K562 (cell line): ENCODE results near the gene TSTD1. TPM values are rescaled to one million over a fixed set of nuclear protein-coding genes. Genes with fewer than 3 reads are reported as not detected.

Source experiments
- ATAC-seq: fragments of 200-7000 bp; cut with Tn5 transposase; 3 replicates; pipeline ENCODE4 v1.9.1; 2020; ENCODE audit warnings: moderate library complexity
- Bru-seq: library from RNA; stranded (reverse); fragments of 400-500 nt; gene quantifications from one replicate; lab custom pipeline; 2021; lab: Mats Ljungman, UMichigan
- BruChase-seq, 2 experiments: library from RNA; stranded (reverse); fragments of 400-500 nt; gene quantifications; one replicate each; lab custom pipeline; 2021; lab: Mats Ljungman, UMichigan
- BruUV-seq: library from RNA; stranded (reverse); fragments of 400-500 nt; replicated peaks from 2 replicates; lab custom pipeline; 2021; lab: Mats Ljungman, UMichigan
- CTCF ChIA-PET: fragments of 300-600 bp; formaldehyde crosslinking; extraction: SDS; loops from one replicate; lab custom pipeline; 2021; ENCODE audit warnings: low intra/inter-chr PET ratio; lab: Yijun Ruan, JAX
- POLR2A ChIA-PET: fragments of 300-600, 350-650 bp; sonication (Branson Sonifier 250); formaldehyde crosslinking; extraction: SDS; loops from one replicate; lab custom pipeline; 2021; ENCODE audit warnings: antibody characterized with exemption, inconsistent platforms; lab: Yijun Ruan, JAX
- DNase-seq, 4 experiments: peaks; one replicate each; pipeline versions ENCODE4 v3.0.0 to v3.0.0-alpha.2; 2011 to 2018; ENCODE audit warnings: low spot score in 3 of 4, mixed read lengths in 3 of 4; ENCODE audit errors: extremely low read depth in 1 of 4
- FAIRE-seq: peaks from 2 replicates; lab custom pipeline; 2011; peaks lifted over from hg19 to GRCh38; lab: Jason Lieb, UNC
- H2AFZ ChIP-seq: 2 replicates; pipeline ENCODE4 v1.6.0; 2011; ENCODE audit warnings: low read depth, low read length, control low read depth, inconsistent platforms
- H3K27ac ChIP-seq: fragments of 200-600 bp; 3 replicates; pipeline ENCODE4 v1.8.0; 2011; ENCODE audit warnings: low read depth, mild to moderate bottlenecking, control low read depth, inconsistent platforms, low read length, moderate library complexity, mixed read lengths; ENCODE audit errors: extremely low read depth
- H3K27me3 ChIP-seq, 2 experiments: fragments of 300-600 bp in 1 of 2; 2 replicates in 1 of 2; 3 replicates in 1 of 2; pipeline versions ENCODE4 v1.6.0 to v1.8.0; 2011; ENCODE audit warnings: inconsistent platforms in 2 of 2, low read length in 2 of 2, mild to moderate bottlenecking in 1 of 2, mixed read lengths in 1 of 2, moderate library complexity in 1 of 2; ENCODE audit not compliant: control insufficient read depth in 2 of 2, insufficient read depth in 2 of 2
- H3K36me3 ChIP-seq: fragments of 300-600 bp; 3 replicates; pipeline ENCODE4 v1.8.0; 2011; ENCODE audit warnings: mild to moderate bottlenecking, low read length, inconsistent platforms; ENCODE audit not compliant: control insufficient read depth, insufficient read depth
- H3K4me1 ChIP-seq, 2 experiments: fragments of 200-600 bp in 1 of 2; replicated peaks in 1 of 2; 2 replicates in 1 of 2; 3 replicates in 1 of 2; pipeline versions ENCODE4 v1.5.1 to v1.8.0; 2011; ENCODE audit warnings: inconsistent platforms in 2 of 2, low read length in 2 of 2, mild to moderate bottlenecking in 1 of 2, mixed read lengths in 1 of 2, moderate library complexity in 1 of 2; ENCODE audit not compliant: control insufficient read depth in 2 of 2, insufficient read depth in 2 of 2
- H3K4me2 ChIP-seq: 2 replicates; pipeline ENCODE4 v1.6.1; 2011; ENCODE audit warnings: low read length, control low read depth, inconsistent platforms, mixed read lengths; ENCODE audit not compliant: insufficient read depth
- H3K4me3 ChIP-seq: fragments of 200-600 bp; sonication (generic), shearing (Covaris generic); 2 replicates; pipeline ENCODE4 v1.5.1; 2016; ENCODE audit warnings: control low read depth, inconsistent platforms
- H3K79me2 ChIP-seq: fragments of 200-600 bp; 3 replicates; pipeline ENCODE4 v1.8.0; 2011; ENCODE audit warnings: low read length, inconsistent platforms; ENCODE audit not compliant: control insufficient read depth, insufficient read depth
- H3K9ac ChIP-seq, 2 experiments: 2 replicates each; pipeline versions ENCODE4 v1.6.0 to v1.6.1; 2011; ENCODE audit warnings: low read depth in 2 of 2, low read length in 2 of 2, control low read depth in 1 of 2, inconsistent platforms in 1 of 2, mild to moderate bottlenecking in 1 of 2, mixed read lengths in 1 of 2; ENCODE audit not compliant: insufficient read depth in 1 of 2
- H3K9me1 ChIP-seq: one replicate; pipeline ENCODE4 v1.6.0; 2011; ENCODE audit warnings: inconsistent platforms, mild to moderate bottlenecking, low read length, moderate library complexity; ENCODE audit not compliant: control insufficient read depth, insufficient read depth
- H3K9me3 ChIP-seq: replicated peaks from 2 replicates; pipeline ENCODE4 v1.5.1; 2011; ENCODE audit warnings: low read depth, low read length, inconsistent platforms; ENCODE audit not compliant: control insufficient read depth, insufficient read depth
- H4K20me1 ChIP-seq: replicated peaks from 2 replicates; pipeline ENCODE4 v1.6.1; 2011; ENCODE audit warnings: low read length, inconsistent platforms, mixed read lengths; ENCODE audit not compliant: control insufficient read depth, insufficient read depth
- HMGN3 ChIP-seq: IDR thresholded peaks from 2 replicates; pipeline ENCODE4 v1.6.1; 2011; ENCODE audit warnings: borderline replicate concordance, low read depth, mild to moderate bottlenecking, mixed read lengths, low read length; ENCODE audit not compliant: insufficient read length; ENCODE audit errors: extremely low read depth
- TCFL5 ChIP-seq: fragments of 250-450 bp; sonication (Bioruptor Pico); conservative IDR thresholded peaks from 2 replicates; pipeline ENCODE4 v1.6.1; 2021; ENCODE audit warnings: mild to moderate bottlenecking, moderate library complexity, matching md5 sums
- WGBS: fragments of 100-300 bp; shearing (Covaris generic); methylation state at CpG from one replicate; pipeline ENCODE4 v1.1.6; 2016; ENCODE audit warnings: low coverage, mixed read lengths; ENCODE audit not compliant: insufficient coverage; ENCODE audit errors: missing lambda C conversion rate; 5-methylcytosine and 5-hydroxymethylcytosine counted together
- in situ Hi-C: fragments of 300-500 bp; cut with MboI; formaldehyde crosslinking; loops from 4 replicates; pipeline ENCODE4 v1.15.0; 2018; ENCODE audit warnings: inconsistent platforms, mixed read lengths
- intact Hi-C: fragments of 100-400 bp; cut with micrococcal nuclease; formaldehyde crosslinking; loops from 2 replicates; pipeline ENCODE4 v1.14.2; 2022
- long read RNA-seq, 3 experiments: library from polyadenylated mRNA in 2 of 3; library from RNA in 1 of 3; unstranded in 2 of 3; stranded (forward) in 1 of 3; transcript quantifications; one replicate each; pipeline ENCODE4 v2.0.0, GENCODE V29; 2019 to 2022
- polyA minus RNA-seq, 3 experiments: library from RNA; depleted of rRNA, polyadenylated mRNA; stranded (reverse); fragments of >200 nt; gene quantifications; 2 replicates each; pipeline ENCODE4 v1.2.3, GENCODE V29; 2011
- polyA plus RNA-seq, 8 experiments: library from polyadenylated mRNA; depleted of rRNA in 4 of 8; stranded (reverse) in 5 of 8; unstranded in 3 of 8; fragments of >200 nt; fragmentation: Nextera tagmentation in 2 of 8; fragmentation: Illumina TruSeq in 1 of 8; extraction: Ambion mirVana in 2 of 8; extraction: Trizol in 1 of 8; gene quantifications; 2 replicates each; pipeline versions ENCODE4 v1.2.1 to v1.2.3, GENCODE V29; 2011 to 2014; ENCODE audit warnings: inconsistent platforms in 1 of 8, missing spikeins in 1 of 8
- total RNA-seq, 7 experiments: library from RNA; depleted of rRNA in 6 of 7; stranded (reverse); fragments of >200 nt in 6 of 7; fragmentation: Illumina TruSeq in 2 of 7; extraction: Trizol in 2 of 7; gene quantifications; 2 replicates each; pipeline versions ENCODE4 v1.2.1 to v1.2.3, GENCODE V29; 2011 to 2021; ENCODE audit warnings: low replicate concordance in 1 of 7
- TF ChIP-seq, protein P1 (sequence below): sonication (generic); formaldehyde crosslinking; IDR thresholded peaks from 2 replicates; pipeline ENCODE4 v1.8.1; 2023; ENCODE audit warnings: mild to moderate bottlenecking, missing genetic modification reagents
- TF ChIP-seq, protein P2 (sequence below), 2 experiments: fragments of 450-650 bp in 1 of 2; sonication (generic) in 1 of 2; formaldehyde crosslinking in 1 of 2; IDR thresholded peaks; 2 replicates each; pipeline versions ENCODE4 v1.7.1 to v1.9.0; 2016 to 2022; ENCODE audit warnings: inconsistent platforms in 1 of 2, mild to moderate bottlenecking in 1 of 2, missing genetic modification reagents in 1 of 2

The TSTD1 gene, protein sequence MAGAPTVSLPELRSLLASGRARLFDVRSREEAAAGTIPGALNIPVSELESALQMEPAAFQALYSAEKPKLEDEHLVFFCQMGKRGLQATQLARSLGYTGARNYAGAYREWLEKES
- total RNA-seq (2011; cell fraction: chromatin; rRNA removed; ENCODE audit: low replicate concordance), result 1.5 and 4.4 TPM in 2 replicates
- 2.0 and 3.0 TPM in 2 replicates for total RNA-seq (2011; cell fraction: nucleolus; rRNA removed)
- total RNA-seq (2011; cell fraction: nucleoplasm; rRNA removed), result 2.4 and 4.0 TPM in 2 replicates
- total RNA-seq (2014; rRNA removed) (not detected in 2 replicates), total RNA-seq (2014; rRNA removed; fragmentation: Illumina TruSeq; extraction: Trizol) (not detected in 2 replicates), total RNA-seq (2015; rRNA removed; fragmentation: Illumina TruSeq; extraction: Trizol) (0.23 TPM in 1 of 2 replicates, not detected in the other), total RNA-seq (2021) (0.38 and 0.53 TPM in 2 replicates), polyA plus RNA-seq (2011; rRNA removed) (0.23 TPM in 1 of 2 replicates, not detected in the other), polyA plus RNA-seq (2014; fragmentation: Illumina TruSeq; extraction: Trizol) (not detected in 2 replicates), polyA plus RNA-seq (2014; fragmentation: Nextera tagmentation; extraction: Ambion mirVana) (not detected), polyA plus RNA-seq (2014; rRNA removed) (0.23 and 0.27 TPM in 2 replicates), polyA minus RNA-seq (2011; rRNA and poly(A)+ RNA removed) (0.53 TPM in 1 of 2 replicates, not detected in the other), Bru-seq, nascent RNA (percentile 49 among the genes with signal in this experiment), BruChase-seq, experiment 1, labeled RNA remaining after a 2-hour chase (percentile 37 among the genes with signal in this experiment), BruChase-seq, experiment 2, labeled RNA remaining after a 6-hour chase (percentile 42 among the genes with signal in this experiment)
- polyA plus RNA-seq (2011; cell fraction: cytosol; rRNA removed), result not detected in 2 replicates
- 1.3 and 3.0 TPM in 2 replicates for polyA plus RNA-seq (2011; cell fraction: nucleus; rRNA removed)
- polyA plus RNA-seq (2012), result 0.26 and 0.84 TPM in 2 replicates
- not detected in 2 replicates for polyA minus RNA-seq (2011; cell fraction: cytosol; rRNA and poly(A)+ RNA removed)
- polyA minus RNA-seq (2011; cell fraction: nucleus; rRNA and poly(A)+ RNA removed), result 0.81 and 1.1 TPM in 2 replicates
- long read RNA-seq, experiment 1, result 0 reads
- long read RNA-seq, experiment 2, result 0 reads
- long read RNA-seq, experiment 3, result 0 reads

DNA sequence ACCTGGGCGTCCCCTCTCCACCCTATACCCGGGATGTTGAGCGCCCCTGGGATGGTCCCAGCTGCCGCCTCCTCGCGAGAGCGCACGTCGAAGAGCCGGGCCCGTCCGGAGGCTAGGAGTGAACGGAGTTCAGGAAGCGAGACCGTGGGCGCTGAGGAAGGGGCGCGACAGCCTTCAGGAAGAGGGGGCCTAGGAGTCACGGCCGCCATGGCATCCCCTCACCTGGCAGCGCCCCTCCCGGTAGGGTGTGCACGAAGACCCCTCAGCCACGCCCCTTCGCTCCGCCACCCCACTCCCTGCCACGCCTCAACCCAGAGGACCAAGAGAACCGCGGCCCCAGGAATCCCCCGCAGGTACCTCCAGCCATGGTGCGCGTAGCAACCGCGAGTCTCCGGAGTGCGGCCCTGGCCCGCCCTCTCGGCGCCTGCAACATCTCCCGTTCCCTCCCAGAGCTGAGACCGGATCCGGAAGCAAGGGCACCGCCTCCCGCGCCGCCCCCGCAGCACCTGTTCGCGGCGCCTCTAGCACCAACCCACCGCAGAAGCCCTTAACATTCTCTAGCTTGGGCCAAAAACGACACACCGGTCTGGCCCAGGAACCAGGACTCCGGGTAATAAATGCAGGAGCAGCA, at the start of gene TSTD1:
TSTD1 (minus strand) TSS at position 442 of the 631 bp plus-strand sequence; CDS start at position 367, 75 bp downstream.
- ChIA-PET POLR2A (interaction anchor here (2.1 kb wide), 1 partner anchor 17 kb away, joined by 8 read pairs; the partner anchor contains the start of gene F11R), CTCF (no interaction called here)
- in situ Hi-C loops (no loop called here), intact Hi-C loops (no loop called here)
- no peak within 1 kb of the TSS for H3K4me2 ChIP-seq
- H2AFZ ChIP-seq, result no peak within 1 kb of the TSS
- no peaks in the 10 kb centered on the region for H4K20me1 ChIP-seq
- no TSS peak for BruUV-seq
- H3K27ac ChIP-seq, result no peak within 1 kb of the TSS
- ATAC-seq, result no peak
- 95% methylated on average over 26 of the region's 54 CpGs for WGBS
- peak in 1 of 4 experiments; percentile 45 for DNase-seq
- H3K9me3 ChIP-seq, result no peaks in the 10 kb centered on the region
- H3K9ac ChIP-seq, result no peak within 1 kb of the TSS
- peaks cover 2% of the 10 kb centered on the region; the same call in 1 of the 3 replicates for H3K79me2 ChIP-seq
- H3K36me3 ChIP-seq, result peaks cover 48% of the 10 kb centered on the region
- no peak for FAIRE-seq
- no peaks in the 10 kb centered on the region for H3K27me3 ChIP-seq
- peaks cover 3 to 4% of the 10 kb centered on the region in 2 experiments; a peak in 3 of 5 replicates for H3K4me1 ChIP-seq
- H3K9me1 ChIP-seq, result no peaks in the 10 kb centered on the region
- no peak within 1 kb of the TSS for H3K4me3 ChIP-seq
- TF ChIP-seq, protein P1, sequence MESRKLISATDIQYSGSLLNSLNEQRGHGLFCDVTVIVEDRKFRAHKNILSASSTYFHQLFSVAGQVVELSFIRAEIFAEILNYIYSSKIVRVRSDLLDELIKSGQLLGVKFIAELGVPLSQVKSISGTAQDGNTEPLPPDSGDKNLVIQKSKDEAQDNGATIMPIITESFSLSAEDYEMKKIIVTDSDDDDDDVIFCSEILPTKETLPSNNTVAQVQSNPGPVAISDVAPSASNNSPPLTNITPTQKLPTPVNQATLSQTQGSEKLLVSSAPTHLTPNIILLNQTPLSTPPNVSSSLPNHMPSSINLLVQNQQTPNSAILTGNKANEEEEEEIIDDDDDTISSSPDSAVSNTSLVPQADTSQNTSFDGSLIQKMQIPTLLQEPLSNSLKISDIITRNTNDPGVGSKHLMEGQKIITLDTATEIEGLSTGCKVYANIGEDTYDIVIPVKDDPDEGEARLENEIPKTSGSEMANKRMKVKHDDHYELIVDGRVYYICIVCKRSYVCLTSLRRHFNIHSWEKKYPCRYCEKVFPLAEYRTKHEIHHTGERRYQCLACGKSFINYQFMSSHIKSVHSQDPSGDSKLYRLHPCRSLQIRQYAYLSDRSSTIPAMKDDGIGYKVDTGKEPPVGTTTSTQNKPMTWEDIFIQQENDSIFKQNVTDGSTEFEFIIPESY, result peak; percentile 94
- TF ChIP-seq, protein P2, sequence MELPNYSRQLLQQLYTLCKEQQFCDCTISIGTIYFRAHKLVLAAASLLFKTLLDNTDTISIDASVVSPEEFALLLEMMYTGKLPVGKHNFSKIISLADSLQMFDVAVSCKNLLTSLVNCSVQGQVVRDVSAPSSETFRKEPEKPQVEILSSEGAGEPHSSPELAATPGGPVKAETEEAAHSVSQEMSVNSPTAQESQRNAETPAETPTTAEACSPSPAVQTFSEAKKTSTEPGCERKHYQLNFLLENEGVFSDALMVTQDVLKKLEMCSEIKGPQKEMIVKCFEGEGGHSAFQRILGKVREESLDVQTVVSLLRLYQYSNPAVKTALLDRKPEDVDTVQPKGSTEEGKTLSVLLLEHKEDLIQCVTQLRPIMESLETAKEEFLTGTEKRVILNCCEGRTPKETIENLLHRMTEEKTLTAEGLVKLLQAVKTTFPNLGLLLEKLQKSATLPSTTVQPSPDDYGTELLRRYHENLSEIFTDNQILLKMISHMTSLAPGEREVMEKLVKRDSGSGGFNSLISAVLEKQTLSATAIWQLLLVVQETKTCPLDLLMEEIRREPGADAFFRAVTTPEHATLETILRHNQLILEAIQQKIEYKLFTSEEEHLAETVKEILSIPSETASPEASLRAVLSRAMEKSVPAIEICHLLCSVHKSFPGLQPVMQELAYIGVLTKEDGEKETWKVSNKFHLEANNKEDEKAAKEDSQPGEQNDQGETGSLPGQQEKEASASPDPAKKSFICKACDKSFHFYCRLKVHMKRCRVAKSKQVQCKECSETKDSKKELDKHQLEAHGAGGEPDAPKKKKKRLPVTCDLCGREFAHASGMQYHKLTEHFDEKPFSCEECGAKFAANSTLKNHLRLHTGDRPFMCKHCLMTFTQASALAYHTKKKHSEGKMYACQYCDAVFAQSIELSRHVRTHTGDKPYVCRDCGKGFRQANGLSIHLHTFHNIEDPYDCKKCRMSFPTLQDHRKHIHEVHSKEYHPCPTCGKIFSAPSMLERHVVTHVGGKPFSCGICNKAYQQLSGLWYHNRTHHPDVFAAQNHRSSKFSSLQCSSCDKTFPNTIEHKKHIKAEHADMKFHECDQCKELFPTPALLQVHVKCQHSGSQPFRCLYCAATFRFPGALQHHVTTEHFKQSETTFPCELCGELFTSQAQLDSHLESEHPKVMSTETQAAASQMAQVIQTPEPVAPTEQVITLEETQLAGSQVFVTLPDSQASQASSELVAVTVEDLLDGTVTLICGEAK (IDR thresholded peaks at IDR 0.05), result no peak
- TF ChIP-seq, protein P2 (CRISPR knock-in tag; IDR thresholded peaks at IDR 0.05), result no peak
- TF ChIP-seq TCFL5, result no peak
- TF ChIP-seq HMGN3, result no peak
